Esophagus squamous epithelium (tissue), 5 donors: ENCODE results near the gene GALNT6. TPM values are rescaled to one million over a fixed set of nuclear protein-coding genes. Genes with fewer than 3 reads are reported as not detected.

Experiments used
- DNase-seq: peaks from one replicate; lab custom pipeline; 2025; lab: John Stamatoyannopoulos, UW
- H3K27ac ChIP-seq, 4 donors: fragments of 200-600 bp; sonication (generic); one replicate each; pipeline ENCODE4 v1.5.1; 2016 to 2019; ENCODE audit warnings: mild to moderate bottlenecking in 1 of 4
- H3K27me3 ChIP-seq, 4 donors: fragments of 200-600 bp; sonication (generic); 1 replicate in 3 of 4; 2 replicates in 1 of 4; pipeline versions ENCODE4 v1.5.1 to v1.6.0; 2017 to 2021; ENCODE audit warnings: antibody characterized with exemption in 1 of 4
- H3K36me3 ChIP-seq, 3 donors: fragments of 200-600 bp; sonication (generic); one replicate each; pipeline ENCODE4 v1.5.1; 2016 to 2019
- H3K4me1 ChIP-seq, 3 donors: fragments of 200-600 bp; sonication (generic); one replicate each; pipeline ENCODE4 v1.5.1; 2017 to 2019
- H3K4me3 ChIP-seq, 4 donors: fragments of 200-600 bp; sonication (generic); 1 replicate in 3 of 4; 2 replicates in 1 of 4; pipeline ENCODE4 v1.5.1; 2016 to 2019; ENCODE audit warnings: mild to moderate bottlenecking in 2 of 4, moderate library complexity in 1 of 4
- H3K9me3 ChIP-seq, 3 donors: fragments of 200-600 bp; sonication (generic); one replicate each; pipeline ENCODE4 v1.5.1; 2016 to 2019
- CTCF ChIP-seq, 6 experiments: fragments of 450-650 bp in 4 of 6; fragments of 200-600 bp in 2 of 6; sonication (generic) in 2 of 6; IDR thresholded peaks; one replicate each; pipeline ENCODE4 v1.5.1; 2016 to 2019; ENCODE audit warnings: antibody characterized with exemption in 6 of 6, mild to moderate bottlenecking in 4 of 6, moderate library complexity in 4 of 6
- POLR2A ChIP-seq, 4 donors: fragments of 450-650 bp; IDR thresholded peaks; one replicate each; pipeline ENCODE4 v1.6.1; 2017; ENCODE audit warnings: antibody characterized with exemption in 4 of 4, mild to moderate bottlenecking in 4 of 4, moderate library complexity in 3 of 4
- WGBS, 2 donors: methylation state at CpG; one replicate each; pipeline ENCODE4 v1.1.5; 2018; 5-methylcytosine and 5-hydroxymethylcytosine counted together
- intact Hi-C: fragments of 100-400 bp; cut with DNase I; formaldehyde crosslinking; loops from one replicate; pipeline ENCODE4 v1.15.0; 2022
- total RNA-seq, 4 donors: library from RNA; depleted of rRNA; stranded (reverse); fragments of >200 nt; gene quantifications; one replicate each; pipeline ENCODE4 v1.1.0, GENCODE V29; 2016
- donor health status: DM: yes; HTN: yes; CAD: no.

Gene GALNT6
- total RNA-seq, 4 donors from 2014 or later = 1.7 to 26.7 (median 10.2) TPM

GRCh38 chr12:51368640-51369517 lies 22.3 kb downstream of the GALNT6 start:
- intact Hi-C loops = no loop called here
- Histone ChIP-seq H3K4me3 (no peak overlapping the region), H3K27ac (peak overlapping the region in 2 of 4 donors; percentile 44), H3K4me1 (peaks cover 10 to 25% (median 17%) of the 10 kb centered on the region in 3 donors), H3K36me3 (no peaks in the 10 kb centered on the region), H3K9me3 (no peaks in the 10 kb centered on the region), H3K27me3 (no peaks in the 10 kb centered on the region)
- TF ChIP-seq CTCF (IDR thresholded peaks at IDR 0.05) = no peak
- TF ChIP-seq POLR2A (IDR thresholded peaks at IDR 0.05) = no peak
- DNase-seq = peak; percentile 64
- 82 to 84% methylated on average over 8 to 11 of the region's 17 CpGs for WGBS, 2 donors

- intact Hi-C loops = no loop called here
- H3K27me3 ChIP-seq = no peaks in the 10 kb centered on the region
- peaks cover 0 to 5% (median 4%) of the 10 kb centered on the region in 3 donors for H3K4me1 ChIP-seq
- DNase-seq = no peak
- H3K4me3 ChIP-seq = no peak overlapping the region
- no peaks in the 10 kb centered on the region for H3K9me3 ChIP-seq
- no peak for TF ChIP-seq CTCF (IDR thresholded peaks at IDR 0.05)
- no peak for TF ChIP-seq POLR2A (IDR thresholded peaks at IDR 0.05)
- no peaks in the 10 kb centered on the region for H3K36me3 ChIP-seq
- WGBS, 2 donors = 94 to 95% methylated on average over 8 to 10 of the region's 10 CpGs
- H3K27ac ChIP-seq = no peak overlapping the region
Measured at GRCh38 chr12:51365276-51365675, 25.9 kb downstream of the GALNT6 start.

DNA sequence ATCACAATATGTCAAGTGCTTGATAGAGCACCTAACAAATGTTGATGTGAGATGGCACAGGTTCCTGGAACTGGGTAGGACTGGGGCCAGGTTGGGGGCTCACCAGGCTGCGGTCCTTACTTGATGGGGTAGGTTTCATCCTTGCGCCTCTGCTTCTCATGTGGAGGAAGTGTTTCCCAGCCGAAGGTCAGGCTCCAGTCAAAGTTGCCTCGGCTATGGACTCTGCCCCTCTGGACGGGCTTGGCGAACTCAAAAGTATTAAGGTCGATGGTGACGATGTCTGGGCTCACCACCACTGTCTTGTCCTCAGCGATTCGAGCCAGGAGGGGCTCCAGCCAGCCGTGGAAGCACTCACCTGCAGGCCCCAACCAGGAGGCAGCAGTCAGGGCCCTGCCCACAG lies 27.2 kb downstream of the GALNT6 start:
- WGBS, 2 donors = 91 to 92% methylated on average over 5 to 11 of the region's 11 CpGs
- no peak overlapping the region for H3K27ac ChIP-seq
- TF ChIP-seq CTCF (IDR thresholded peaks at IDR 0.05) = no peak
- no peak for TF ChIP-seq POLR2A (IDR thresholded peaks at IDR 0.05)
- no peak overlapping the region for H3K4me3 ChIP-seq
- intact Hi-C loops = no loop called here
- H3K4me1 ChIP-seq = peaks cover 0 to 5% (median 2%) of the 10 kb centered on the region in 3 donors
- DNase-seq = no peak
- peaks cover 0 to 3% (median 0%) of the 10 kb centered on the region in 3 donors for H3K36me3 ChIP-seq
- H3K9me3 ChIP-seq = no peaks in the 10 kb centered on the region
- H3K27me3 ChIP-seq = no peaks in the 10 kb centered on the region

DNA sequence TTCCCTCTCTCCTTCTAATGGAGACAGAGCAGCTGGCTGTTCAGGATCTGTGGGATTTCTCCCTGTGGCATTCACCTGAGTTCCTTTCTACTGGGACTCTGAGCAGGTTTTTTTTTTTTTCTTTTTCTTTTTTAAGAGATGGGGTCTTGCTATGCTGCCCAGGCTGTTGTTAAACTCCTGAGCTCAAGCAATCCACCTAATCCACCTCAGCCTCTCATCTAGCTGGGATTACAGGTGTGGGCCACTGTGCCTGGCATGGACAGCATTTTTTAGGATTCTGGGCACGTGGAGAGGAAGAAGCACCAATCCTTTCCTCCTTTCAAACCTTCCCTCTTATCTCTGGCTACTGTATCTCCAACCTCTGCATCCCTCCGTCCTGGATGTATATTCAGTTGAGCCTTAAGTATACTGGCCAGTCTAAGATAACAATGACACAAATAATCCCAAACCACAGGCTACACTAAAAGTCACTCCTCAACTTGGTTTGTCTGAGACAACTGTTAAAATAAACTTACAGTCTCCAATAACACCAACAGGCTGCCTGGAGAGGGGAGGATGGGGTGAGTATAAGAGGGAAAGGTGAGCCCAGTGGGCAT lies 28.4 kb downstream of the GALNT6 start:
- no peak for DNase-seq
- WGBS, 2 donors = 73 to 81% methylated on average over 1 to 2 of the region's 2 CpGs

More for the DNA sequence above, 28.4 kb downstream of the GALNT6 start:
- H3K9me3 ChIP-seq = no peaks in the 10 kb centered on the region
- H3K4me3 ChIP-seq = no peak overlapping the region
- TF ChIP-seq CTCF (IDR thresholded peaks at IDR 0.05) = no peak
- TF ChIP-seq POLR2A (IDR thresholded peaks at IDR 0.05) = no peak
- H3K36me3 ChIP-seq = peaks cover 0 to 9% (median 0%) of the 10 kb centered on the region in 3 donors
- no peaks in the 10 kb centered on the region for H3K4me1 ChIP-seq
- no peak overlapping the region for H3K27ac ChIP-seq
- no peaks in the 10 kb centered on the region for H3K27me3 ChIP-seq
- intact Hi-C loops = no loop called here
